ENCODE data around the gene CEP164. TPM values are rescaled to one million over a fixed set of nuclear protein-coding genes. Genes with fewer than 3 reads are reported as not detected.

CEP164 gene
- total and polyA plus RNA-seq, 2 of the 8 experiments (the other 6 are each of a cell fraction or from before 2014, with no cell fraction given): 8.4 to 20.8 TPM

DNA sequence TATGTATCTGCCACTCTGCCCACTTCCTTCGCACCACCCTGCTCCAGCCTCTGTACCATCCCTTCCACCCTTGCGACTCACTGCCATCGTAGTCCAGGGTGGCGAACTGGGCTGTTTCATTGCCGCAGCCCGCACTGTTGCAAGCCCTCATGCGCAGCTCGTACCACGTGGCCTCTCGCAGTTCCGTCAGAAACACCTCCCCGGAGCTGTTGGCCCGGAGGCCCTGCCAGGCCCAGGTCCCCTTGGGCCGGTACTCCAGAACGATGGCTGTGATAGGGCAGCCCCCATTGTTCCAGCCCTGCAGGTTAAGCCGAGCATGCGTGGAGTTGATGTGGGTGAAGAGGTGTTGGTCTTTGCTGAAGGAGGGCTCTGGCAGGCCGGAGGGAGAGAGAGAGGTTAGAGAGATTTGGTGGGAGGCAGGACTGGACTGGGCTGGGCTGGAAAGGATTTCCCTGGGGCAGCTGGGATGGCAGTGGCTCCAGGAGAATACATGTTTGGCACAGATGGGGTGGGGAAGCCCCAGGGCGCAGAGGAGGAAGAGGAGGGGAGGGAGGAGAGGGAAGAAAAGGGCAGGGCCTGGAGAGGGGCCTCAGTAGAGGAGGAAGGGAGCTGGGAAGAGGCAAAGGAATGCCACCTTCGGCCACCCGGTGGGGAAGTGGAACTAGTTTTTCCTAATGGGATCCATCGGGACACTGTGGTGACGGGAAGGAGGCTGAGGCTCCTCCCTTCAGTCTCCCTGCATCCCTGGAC, 109.6 kb downstream of the CEP164 start:
- Histone ChIP-seq H3K79me2 (ENCODE audit: control insufficient read depth in 1 of 2, insufficient read depth in 2 of 2, low read length in 2 of 2) (no peaks in the 10 kb centered on the region; a peak in 1 of 4 replicates), H2BK120ac (replicated peaks; ENCODE audit: low read depth, low read length) (no peak overlapping the region), H3K56ac (replicated peaks; ENCODE audit: insufficient read length, low read depth, low read length) (no peak overlapping the region), H2BK15ac (ENCODE audit: low read length) (0 out of 2 replicates have a peak overlapping the region, but pooled peaks have one; percentile 65), H2AFZ (ENCODE audit: low read length) (no peak overlapping the region), H3K4me1 (replicated peaks in 1 of 4; ENCODE audit: control insufficient read depth in 3 of 4, insufficient read depth in 4 of 4, low read length in 3 of 4) (peaks cover 0 to 8% (median 2%) of the 10 kb centered on the region in 4 experiments; a peak in 4 of 7 replicates), H3K18ac (ENCODE audit: extremely low read depth, low read length) (peak overlapping the region; percentile 60; the same call in 1 of the 2 replicates), H4K5ac (ENCODE audit: insufficient read length, low read depth, low read length) (no peak overlapping the region), H3K9ac (replicated peaks in 1 of 4; ENCODE audit: extremely low read depth in 1 of 4, low read depth in 3 of 4, low read length in 3 of 4) (no peak overlapping the region), H3K23ac (ENCODE audit: insufficient read length) (no peak overlapping the region), H2BK5ac (ENCODE audit: low read depth, low read length) (no peak overlapping the region; the same call in 1 of the 2 replicates), H3K23me2 (ENCODE audit: low read depth, low read length) (peaks cover 10% of the 10 kb centered on the region), H4K91ac (replicated peaks; ENCODE audit: insufficient read length, low read length) (no peak overlapping the region), H3K27ac (ENCODE audit: low read depth, low read length) (no peak overlapping the region), H2AK5ac (ENCODE audit: low read depth, low read length) (no peak overlapping the region), H4K20me1 (replicated peaks in 1 of 2; ENCODE audit: control insufficient read depth in 1 of 2, insufficient read depth in 2 of 2, low read length in 2 of 2) (peaks cover 0 to 4% of the 10 kb centered on the region in 2 experiments), H3K36me3 (ENCODE audit: control insufficient read depth in 2 of 4, insufficient read depth in 4 of 4, low read length in 3 of 4) (no peaks in the 10 kb centered on the region), H3K9me3 (ENCODE audit: insufficient read depth in 2 of 2, low read depth in 1 of 2, low read length in 1 of 2) (no peaks in the 10 kb centered on the region), H2BK20ac (ENCODE audit: low read length) (no peak overlapping the region), H3K4me3 (ENCODE audit: extremely low read depth in 1 of 4, insufficient read depth in 2 of 4, low read depth in 3 of 4, low read length in 4 of 4) (no peak overlapping the region), H3K4ac (replicated peaks; ENCODE audit: insufficient read length, low read depth, low read length) (no peak overlapping the region), H4K8ac (ENCODE audit: extremely low read depth, insufficient read depth, low read length) (peak overlapping the region; percentile 22; the same call in 1 of the 2 replicates), H3K79me1 (ENCODE audit: low read depth, low read length) (no peaks in the 10 kb centered on the region), H3K14ac (ENCODE audit: insufficient read length) (no peak overlapping the region), H3K27me3 (replicated peaks in 1 of 4; ENCODE audit: control insufficient read depth in 3 of 4, extremely low read depth in 1 of 4, insufficient read depth in 3 of 4, low read length in 3 of 4) (no peaks in the 10 kb centered on the region), H2BK12ac (ENCODE audit: low read depth, low read length) (peak overlapping the region; percentile 68; the same call in 1 of the 2 replicates), H3K4me2 (ENCODE audit: insufficient read depth in 1 of 2, low read depth in 2 of 2, low read length in 2 of 2) (no peak overlapping the region)
- TF ChIP-seq KDM5A (IDR thresholded peaks at IDR 0.05; ENCODE audit: low read length) (no peak), GABPA (IDR thresholded peaks at IDR 0.05; ENCODE audit: borderline replicate concordance, insufficient read depth, low read length) (no peak)
- DNase-seq (ENCODE audit: low read depth in 1 of 2, low spot score in 2 of 2) (no peak), FAIRE-seq (no peak)
- 88% methylated on average over 21 of the region's 23 CpGs; no CpG with 5 or more reads in 1 of the 2 experiments for WGBS, 2 experiments (ENCODE audit: extremely low coverage in 1 of 2, insufficient coverage in 1 of 2, insufficient read length in 1 of 2, insufficient replicate concordance in 2 of 2, low coverage in 1 of 2, low lambda C conversion rate in 2 of 2, missing lambda C conversion rate in 1 of 2)
- ChIA-PET CTCF (ENCODE audit: partially characterized antibody) (interaction anchor here (0.5 to 2.4 kb wide), 4 partner anchors 8 to 194 kb away, joined by 3 to 15 read pairs (median 4); no protein-coding TSS in a partner anchor), POLR2A (ENCODE audit: partially characterized antibody) (interaction anchor here (1.1 to 1.3 kb wide), 2 partner anchors 8 to 11 kb away, joined by 3 to 4 read pairs; no protein-coding TSS in a partner anchor)
